ACHN (cell line): ENCODE data around the gene KCNMA1.
"Not testable (repeated sequence)": the region's sequence is repeated elsewhere in the genome, so short reads cannot be mapped to it uniquely, and the experiment has no call there.

Source experiments
- DNase-seq: peaks from one replicate; pipeline ENCODE4 v3.0.0-alpha.2; 2015
- in situ Hi-C: cut with HindIII; loops from 2 replicates; pipeline ENCODE4 v1.10.0; 2017; ENCODE audit warnings: low sequenced_read_pairs, low pct_ligation_motif_present, low pct_unique_long_range_greater_than_20kb

KCNMA1 gene

DNA sequence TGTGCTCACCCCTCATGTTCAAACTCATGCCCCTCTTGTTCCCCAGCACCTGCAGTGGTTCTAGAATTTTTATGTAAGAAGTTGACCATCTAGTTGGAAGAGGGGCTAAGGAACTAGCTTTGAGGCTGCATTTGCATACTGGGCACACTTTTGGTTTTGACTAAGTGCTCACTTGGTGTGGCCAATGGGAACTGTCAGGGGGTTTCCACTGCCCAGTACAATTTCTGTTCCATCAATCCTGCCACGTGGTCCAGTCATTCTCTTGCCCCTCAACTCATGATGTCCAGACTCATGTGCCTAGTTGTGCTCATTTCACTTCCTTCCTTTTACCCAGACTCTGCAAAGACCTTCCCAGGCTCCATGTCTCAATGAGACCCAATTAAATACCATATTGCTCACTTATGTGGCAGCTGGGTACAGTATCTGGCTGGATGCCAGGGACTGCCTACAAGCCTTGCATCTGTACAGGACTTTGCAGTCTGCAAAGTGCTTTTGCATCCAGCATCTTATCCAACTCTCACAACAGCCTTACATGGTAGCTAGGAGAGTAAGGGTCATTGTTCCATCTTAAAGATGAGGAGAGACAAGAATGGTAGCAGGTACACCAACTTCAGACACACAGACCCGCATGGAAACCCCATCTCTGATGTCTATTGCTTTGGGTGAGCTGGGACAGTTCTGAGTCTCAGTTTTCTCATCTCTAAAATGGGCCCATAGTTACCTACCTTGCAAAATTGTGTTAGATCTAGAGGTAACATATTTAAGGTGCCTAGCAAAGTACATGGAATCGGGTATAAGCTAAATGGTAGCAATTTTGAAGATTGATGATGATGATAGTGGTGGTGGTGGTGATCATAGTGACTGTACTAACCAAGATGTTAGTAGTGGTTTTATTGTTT lies 30.1 kb upstream of the KCNMA1 start:
- DNase-seq, result no peak

DNA sequence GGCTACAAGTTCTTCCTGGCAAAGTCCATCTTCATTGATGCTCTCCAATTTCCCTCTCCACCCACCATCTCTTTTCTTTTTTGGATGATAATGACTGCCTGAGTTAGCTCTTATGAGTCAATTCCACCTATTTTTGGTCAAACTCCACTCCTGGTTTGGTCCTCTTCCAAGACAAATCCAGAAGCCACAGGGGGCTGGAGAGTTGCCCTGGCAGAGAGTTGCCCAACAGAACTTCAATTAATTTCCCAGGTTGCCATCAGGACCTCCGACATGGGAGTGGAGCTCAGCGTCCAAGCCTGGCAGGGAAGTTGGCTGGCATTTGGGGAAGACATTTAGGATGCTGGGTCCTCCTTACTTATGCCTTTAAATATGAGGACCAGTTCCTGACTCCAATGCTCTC lies 29.2 kb upstream of the KCNMA1 start:
- in situ Hi-C loops, result no loop called here

More for the DNA sequence above, 30.1 kb upstream of the KCNMA1 start:
- in situ Hi-C loops, result no loop called here

DNA sequence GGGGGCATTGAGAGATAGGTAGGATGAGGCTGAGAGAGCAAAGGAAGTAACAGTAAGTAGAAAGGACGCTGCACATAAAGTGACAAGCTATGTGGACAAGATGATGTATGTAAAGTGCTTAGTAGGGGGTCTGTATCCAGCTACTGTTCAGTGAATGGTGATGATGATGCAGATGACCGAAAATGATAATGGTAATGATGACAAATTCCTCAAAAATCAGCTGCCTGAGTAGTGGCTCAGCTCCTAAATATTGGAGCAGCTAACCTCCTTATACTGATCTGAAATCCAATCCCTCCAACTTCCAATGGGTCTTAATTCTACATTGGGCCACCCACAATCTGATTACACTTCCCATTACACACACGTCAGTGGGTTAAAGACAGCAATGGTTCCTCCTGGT lies 27.1 kb upstream of the KCNMA1 start:
- no peak for DNase-seq
- in situ Hi-C loops, result no loop called here

More for the DNA sequence above, 29.2 kb upstream of the KCNMA1 start:
- DNase-seq, result no peak

DNA sequence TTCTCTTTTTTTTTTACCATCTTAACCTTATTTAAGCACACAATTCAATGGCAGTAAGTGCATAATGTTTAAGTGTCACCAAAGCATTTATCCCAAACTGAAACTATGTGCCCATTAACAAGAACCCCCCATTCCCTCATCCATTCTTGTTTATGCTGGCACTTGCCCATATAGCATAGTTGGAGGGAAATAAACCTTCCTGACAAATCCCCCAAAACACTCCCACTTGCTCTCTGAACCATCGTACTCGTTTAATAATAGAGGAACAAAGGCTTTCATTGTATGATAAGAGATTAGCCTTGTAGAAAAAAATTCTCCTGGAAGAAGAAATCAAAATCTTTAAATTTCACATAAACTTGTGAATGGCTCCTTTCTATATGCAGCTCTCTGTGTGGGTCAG lies 26.4 kb upstream of the KCNMA1 start:
- DNase-seq, result no peak
- in situ Hi-C loops, result no loop called here

DNA sequence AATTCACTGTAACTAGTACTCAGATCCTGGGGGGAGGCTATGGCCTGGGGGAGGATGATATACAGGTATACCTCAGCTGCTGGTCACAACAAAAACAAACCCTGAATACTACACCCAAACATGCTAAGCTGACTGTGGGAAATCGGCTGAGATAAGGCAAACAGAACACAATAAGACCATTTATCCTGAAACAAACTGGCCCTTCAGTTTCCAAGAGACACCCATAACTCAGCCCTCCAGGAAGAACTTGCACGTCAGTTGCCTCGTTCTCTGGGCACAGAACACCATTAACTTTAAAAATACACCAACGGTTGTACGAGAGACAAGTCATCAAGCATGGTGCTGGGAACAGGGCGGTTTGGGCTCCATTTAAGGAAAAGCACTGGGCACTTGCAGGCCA lies 24.1 kb upstream of the KCNMA1 start:
- DNase-seq, result no peak
- in situ Hi-C loops, result no loop called here

DNA sequence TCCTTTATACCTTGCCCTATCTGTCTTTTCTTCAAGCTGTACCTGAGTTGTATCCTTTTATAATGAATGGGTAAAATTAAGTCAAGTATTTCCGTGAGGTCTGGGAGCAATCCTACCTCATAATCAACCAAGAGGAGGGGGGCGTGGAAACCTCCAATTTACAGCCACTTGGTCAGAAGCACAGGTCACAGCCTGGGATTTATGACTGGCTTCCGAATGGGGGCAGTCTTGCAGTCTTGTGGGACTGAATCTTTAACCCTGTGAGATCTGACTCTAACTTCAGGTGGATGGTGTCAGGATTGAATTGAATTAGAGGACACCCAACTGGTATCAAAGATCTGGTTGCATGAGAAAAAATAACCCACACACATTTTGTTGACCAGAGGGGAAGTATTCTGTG lies 23.5 kb upstream of the KCNMA1 start:
- no peak for DNase-seq
- in situ Hi-C loops, result no loop called here

DNA sequence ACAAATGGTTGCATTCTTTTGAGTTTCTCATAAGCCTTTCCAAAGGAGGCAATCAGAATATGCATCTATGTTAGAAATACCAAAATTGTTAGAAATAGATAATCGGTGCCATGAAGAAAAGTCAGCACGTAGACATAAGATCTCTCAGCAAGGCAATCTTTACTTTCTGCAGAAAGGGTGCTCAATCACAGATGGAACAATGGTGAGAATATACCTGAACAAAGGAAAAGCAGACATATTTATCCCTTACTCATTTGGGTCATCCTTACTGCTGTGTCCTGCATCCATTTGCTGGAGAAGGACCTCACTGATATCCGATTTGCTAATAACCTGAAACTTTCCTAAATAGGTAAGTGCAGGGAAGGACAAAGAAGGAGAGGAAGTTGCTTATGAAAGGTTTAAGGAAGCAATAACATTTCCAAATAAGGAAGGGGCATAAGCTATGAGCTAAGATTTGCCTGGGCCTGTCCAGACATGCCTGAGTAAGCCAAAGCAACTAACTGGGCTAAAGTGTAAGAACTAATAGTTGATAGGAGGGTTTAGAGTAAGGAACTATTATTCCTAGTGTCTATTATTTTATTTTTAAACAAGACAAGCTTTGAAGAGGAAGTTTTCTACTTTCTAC lies 21.6 kb upstream of the KCNMA1 start:
- DNase-seq, in situ Hi-C loops: not testable (repeated sequence)

DNA sequence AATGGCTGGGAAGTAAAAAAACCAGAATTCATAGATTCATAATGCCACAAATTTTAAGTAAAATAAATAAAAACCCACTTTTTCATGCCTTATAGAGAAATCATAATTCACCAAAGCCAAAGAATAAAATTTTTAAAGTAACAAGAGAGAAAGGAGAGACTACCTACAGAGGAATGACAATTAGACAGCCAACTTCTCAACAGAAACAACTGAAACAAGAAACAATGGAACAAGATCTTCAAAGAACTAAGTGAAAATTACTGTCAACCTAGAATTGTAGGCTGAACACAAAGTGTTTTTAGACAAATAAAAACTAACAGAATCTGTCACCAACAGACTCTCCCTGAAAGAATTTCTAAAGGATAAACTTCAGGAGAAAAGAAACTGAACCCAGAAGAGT lies 15.6 kb upstream of the KCNMA1 start:
- DNase-seq, result no peak
- in situ Hi-C loops, result no loop called here

DNA sequence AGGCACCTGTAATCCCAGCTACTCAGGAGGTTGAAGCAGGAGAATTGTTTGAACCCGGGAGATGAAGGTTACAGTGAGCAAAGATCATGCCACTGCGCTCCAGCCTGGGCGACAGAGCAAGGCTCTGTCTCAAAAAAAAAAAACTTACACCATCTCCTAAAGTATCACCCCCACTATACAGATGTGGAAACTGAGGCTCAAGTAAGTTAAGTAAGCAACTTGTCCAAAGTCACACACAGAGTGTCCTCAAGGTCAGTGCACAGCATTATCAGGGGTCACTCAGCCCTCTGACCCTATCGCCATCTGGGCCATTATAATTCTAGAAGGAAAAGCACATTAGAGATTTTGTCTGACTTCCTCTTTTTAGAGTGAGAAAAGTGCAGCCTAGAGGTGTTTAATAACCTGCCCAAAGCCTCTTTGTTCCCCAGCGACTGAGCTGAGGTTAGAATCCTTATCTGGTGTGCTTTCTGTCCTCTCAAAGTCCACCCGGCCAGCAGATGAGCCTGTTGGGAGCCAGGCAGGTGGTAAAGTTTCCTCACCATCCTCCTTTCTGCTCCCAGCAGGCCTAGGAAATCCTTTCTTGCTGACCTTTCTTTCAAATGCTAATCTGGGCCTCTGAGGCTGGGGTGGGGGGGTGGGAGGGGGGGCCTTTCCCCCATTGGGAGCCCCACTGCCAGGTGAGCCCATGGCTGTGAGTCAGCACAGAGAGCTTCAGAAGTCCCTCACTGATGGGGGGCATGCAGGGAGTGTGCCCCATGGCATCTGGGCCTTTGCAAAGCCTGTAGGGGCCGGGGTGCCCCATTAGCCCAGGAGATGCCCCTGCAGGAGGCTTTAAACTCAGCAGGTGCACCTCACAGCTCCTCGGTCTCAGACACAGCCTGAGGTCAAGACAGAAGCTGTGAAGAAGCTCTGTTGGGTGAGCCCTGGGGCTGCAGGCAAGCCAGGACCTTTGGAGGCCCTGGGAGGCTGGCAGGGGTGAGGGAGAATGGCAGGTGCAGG lies 12.0 kb upstream of the KCNMA1 start:
- DNase-seq, result no peak
- in situ Hi-C loops, result loop anchor here (10.0 kb wide), 2 partner anchors 165 to 475 kb away; no protein-coding TSS in a partner anchor

DNA sequence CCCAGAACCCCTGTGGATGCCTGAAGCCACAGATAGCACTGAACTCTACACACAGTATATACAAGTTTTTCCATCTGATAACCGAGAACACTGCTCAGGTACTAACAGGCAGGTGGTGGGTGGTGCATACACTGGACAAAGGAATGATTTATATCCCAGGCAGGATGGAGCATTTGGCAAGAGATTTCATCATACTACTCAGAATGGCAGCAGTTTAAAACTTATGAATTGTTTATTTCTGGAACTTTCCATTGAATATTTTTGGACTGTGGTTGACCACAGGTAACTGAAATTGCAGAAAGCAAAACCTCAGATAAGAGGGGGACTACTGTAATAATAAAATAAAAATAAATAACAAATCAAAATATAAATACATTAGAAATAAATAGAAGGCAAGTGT lies 10.9 kb upstream of the KCNMA1 start:
- no peak for DNase-seq
- in situ Hi-C loops, result loop anchor here (10.0 kb wide), 2 partner anchors 164 to 474 kb away; no protein-coding TSS in a partner anchor

DNA sequence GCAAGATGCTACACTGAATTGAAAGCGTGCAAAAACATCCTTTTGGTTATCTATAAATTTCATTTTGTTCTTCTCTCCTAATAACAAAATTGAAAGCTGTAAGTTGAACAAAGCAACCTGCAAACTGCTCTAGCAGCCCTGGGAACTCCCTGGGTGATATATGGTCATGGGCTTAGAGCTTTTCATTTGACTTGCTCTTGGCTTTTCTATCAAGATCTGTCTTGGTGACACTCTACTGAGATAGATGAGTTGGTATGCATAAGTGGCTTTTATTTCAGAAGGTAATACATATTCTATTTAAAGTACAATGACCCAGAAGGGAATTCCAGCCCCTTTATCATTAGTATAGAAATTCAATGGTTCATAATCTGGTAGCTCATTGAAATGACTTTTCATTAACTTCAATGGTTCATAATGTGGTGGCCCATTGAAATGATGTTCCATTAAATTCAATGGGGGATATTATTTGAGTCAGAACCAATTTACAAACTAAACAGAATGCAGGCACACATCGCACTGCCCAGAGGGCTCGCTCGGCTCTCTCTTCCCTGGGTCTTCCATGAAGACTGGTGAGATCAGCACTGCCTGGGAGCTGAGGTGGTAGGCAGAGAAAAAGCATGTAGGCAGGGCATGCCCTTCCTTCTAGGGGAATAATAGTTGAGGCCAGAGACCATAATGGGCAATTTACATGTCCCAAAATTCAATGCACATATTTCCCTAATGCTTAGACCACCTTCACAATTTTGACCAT lies 10.1 kb upstream of the KCNMA1 start:
- DNase-seq, result no peak
- in situ Hi-C loops, result loop anchor here (10.0 kb wide), 2 partner anchors 163 to 473 kb away; no protein-coding TSS in a partner anchor

DNA sequence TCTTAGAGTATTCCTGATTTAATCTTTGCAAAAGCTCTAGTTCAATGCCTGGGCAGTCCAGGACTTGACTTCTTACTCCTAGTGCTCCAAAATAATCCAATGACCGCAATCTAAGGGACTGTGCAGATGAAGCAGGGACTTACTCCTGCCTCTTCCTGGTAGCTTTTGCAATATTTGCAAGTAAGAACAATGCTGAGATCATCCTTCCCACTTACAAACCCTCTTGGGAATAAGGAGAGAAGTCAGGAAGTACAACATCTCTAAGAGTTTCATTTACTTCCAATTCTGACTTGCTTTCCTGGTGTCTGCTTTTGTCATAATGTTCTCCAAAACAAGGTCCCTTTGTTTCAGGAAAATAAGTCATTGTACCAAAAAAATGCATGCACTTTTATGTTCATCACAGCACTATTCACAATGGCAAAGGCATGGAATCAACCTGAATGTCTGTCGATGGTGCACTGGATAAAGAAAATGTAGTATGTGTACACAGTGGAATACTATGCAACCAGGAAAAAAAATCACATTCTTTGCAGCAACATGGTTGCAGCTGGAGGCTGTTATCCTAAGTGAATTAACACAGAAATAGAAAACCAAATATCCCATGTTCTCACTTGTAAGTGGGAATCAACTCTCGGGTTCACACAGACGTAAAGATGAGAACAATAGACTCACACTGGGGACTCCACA lies 7.1 kb upstream of the KCNMA1 start:
- in situ Hi-C loops, result loop anchor here (10.0 kb wide), 2 partner anchors 160 to 470 kb away; no protein-coding TSS in a partner anchor
- no peak for DNase-seq

DNA sequence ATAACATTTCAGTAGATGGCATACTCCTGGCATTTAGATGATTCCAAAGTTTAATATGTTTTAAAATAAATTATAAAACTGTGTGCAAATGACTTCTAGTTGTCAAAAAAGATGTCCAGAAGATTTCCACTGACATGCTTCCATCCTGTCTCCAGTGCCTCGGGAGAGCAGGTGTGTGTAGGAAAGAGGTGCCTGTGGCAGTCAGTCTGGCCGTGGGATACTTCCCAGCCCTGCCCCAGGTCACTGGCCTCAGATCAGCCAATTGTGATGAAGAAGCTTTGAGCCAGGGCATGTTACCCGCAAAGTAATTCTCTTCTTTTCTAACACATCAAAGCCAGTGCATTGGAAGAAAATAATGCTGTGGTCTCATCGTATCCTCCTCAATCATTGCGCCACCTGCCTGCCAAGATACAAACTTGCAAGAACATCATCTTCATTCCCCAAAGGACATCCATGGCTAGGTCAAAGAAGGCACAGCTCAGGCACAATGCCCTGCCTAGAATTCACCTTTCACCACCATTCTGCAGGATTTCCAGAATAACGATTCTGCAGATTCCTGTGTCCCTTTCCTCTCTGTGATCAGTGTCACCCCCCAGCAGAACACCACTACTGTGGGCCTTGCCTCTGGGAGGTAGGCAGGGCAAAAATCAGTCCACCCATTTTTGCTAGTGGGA lies 6.3 kb upstream of the KCNMA1 start:
- DNase-seq, result peak; percentile 80
- in situ Hi-C loops, result loop anchor here (10.0 kb wide), 2 partner anchors 159 to 469 kb away; no protein-coding TSS in a partner anchor

DNA sequence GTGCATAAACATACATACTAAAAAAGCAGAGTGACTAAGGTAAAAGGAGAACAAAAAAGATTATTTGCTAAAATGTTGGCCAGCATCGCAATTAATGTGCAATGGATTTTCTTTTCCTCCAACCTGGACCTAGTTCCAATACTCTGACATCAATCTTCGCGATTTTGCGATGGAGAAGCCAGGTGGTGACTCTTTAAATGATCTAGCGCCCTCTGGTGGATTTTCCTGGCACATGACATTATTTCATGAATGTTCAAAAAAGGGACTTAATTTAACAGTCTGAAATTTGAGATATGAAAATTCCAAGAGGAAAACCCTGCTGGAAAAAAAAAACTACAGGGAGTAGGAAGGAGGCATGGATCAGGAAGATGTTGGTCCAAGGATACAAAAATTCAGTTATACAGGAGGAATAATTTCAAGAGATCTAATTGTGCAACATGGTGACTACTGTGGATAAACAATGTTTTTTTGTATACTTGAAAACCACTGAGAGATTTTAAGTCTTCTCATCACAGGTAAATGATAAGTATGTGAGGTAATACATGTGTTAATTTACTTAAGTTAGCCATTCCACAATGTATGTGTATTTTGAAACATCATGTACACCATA lies 4.3 kb upstream of the KCNMA1 start:
- DNase-seq, result peak; percentile 87
- in situ Hi-C loops, result loop anchor here (10.0 kb wide), 2 partner anchors 157 to 467 kb away; no protein-coding TSS in a partner anchor

DNA sequence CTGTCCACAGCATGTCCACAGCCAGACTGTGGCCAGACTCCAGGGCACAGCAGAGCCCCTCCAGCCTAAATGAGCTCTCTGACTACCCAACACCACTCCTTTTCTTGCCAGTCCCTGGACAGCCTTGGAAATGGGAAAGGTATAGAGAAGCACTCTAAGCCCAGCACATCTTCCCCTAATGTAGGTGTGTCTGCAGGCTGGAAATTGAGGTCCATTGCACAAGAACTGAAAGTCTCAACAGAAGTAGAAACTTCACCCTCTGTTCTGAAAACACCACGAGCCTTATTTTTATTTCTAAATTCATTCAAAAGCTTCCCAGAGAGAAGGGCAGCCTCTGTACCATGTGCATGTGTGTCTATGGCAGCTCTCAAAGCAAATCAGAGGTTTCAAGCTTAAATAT lies 3.7 kb upstream of the KCNMA1 start:
- no peak for DNase-seq

DNA sequence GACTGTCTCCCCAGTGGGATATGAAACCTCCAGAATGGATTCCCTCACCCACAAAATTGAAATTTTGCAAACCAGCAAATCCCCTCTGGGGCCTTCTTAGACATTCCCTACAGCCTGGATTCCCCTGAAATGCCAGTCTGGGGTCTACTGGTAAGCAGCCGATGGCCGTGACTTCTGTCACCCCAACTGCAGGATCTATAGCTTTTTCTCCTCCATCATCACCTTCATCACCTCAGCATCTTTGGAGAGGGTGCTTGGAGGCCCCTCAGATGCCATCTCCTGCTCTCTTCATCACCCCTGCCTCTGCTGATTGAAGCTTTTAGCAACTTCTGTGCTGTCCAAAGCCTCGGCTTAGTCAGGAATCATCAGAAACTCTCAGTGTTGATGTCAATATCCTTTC lies 2.6 kb upstream of the KCNMA1 start:
- in situ Hi-C loops, result loop anchor here (10.0 kb wide), 2 partner anchors 155 to 465 kb away; no protein-coding TSS in a partner anchor

More for the DNA sequence above, 3.7 kb upstream of the KCNMA1 start:
- in situ Hi-C loops, result loop anchor here (10.0 kb wide), 2 partner anchors 157 to 467 kb away; no protein-coding TSS in a partner anchor

More for the DNA sequence above, 2.6 kb upstream of the KCNMA1 start:
- DNase-seq, result no peak
